H7 (cell line): ENCODE data around the gene ERICH2. TPM values are rescaled to one million over a fixed set of nuclear protein-coding genes. Genes with fewer than 3 reads are reported as not detected.

Experiments used
- DNase-seq: peaks from one replicate; pipeline ENCODE4 v3.0.0; 2012
- H3K27me3 ChIP-seq: 2 replicates; pipeline ENCODE4 v1.6.0; 2011; ENCODE audit warnings: mild to moderate bottlenecking, low read length; ENCODE audit not compliant: control insufficient read depth, insufficient read depth
- H3K36me3 ChIP-seq: replicated peaks from 2 replicates; pipeline ENCODE4 v1.5.1; 2011; ENCODE audit warnings: low read length; ENCODE audit not compliant: control insufficient read depth, insufficient read depth
- H3K4me3 ChIP-seq: 2 replicates; pipeline ENCODE4 v1.5.1; 2011; ENCODE audit warnings: low read depth, mild to moderate bottlenecking, control low read depth, low read length, moderate library complexity; ENCODE audit not compliant: insufficient read depth
- total RNA-seq: library from RNA; depleted of rRNA; stranded (reverse); fragments of >200 nt; shearing (Covaris generic); gene quantifications from 2 replicates; pipeline ENCODE4 v1.2.3, GENCODE V29; 2014

Gene ERICH2
- total RNA-seq, 1 experiment from 2014 or later: not detected

DNA sequence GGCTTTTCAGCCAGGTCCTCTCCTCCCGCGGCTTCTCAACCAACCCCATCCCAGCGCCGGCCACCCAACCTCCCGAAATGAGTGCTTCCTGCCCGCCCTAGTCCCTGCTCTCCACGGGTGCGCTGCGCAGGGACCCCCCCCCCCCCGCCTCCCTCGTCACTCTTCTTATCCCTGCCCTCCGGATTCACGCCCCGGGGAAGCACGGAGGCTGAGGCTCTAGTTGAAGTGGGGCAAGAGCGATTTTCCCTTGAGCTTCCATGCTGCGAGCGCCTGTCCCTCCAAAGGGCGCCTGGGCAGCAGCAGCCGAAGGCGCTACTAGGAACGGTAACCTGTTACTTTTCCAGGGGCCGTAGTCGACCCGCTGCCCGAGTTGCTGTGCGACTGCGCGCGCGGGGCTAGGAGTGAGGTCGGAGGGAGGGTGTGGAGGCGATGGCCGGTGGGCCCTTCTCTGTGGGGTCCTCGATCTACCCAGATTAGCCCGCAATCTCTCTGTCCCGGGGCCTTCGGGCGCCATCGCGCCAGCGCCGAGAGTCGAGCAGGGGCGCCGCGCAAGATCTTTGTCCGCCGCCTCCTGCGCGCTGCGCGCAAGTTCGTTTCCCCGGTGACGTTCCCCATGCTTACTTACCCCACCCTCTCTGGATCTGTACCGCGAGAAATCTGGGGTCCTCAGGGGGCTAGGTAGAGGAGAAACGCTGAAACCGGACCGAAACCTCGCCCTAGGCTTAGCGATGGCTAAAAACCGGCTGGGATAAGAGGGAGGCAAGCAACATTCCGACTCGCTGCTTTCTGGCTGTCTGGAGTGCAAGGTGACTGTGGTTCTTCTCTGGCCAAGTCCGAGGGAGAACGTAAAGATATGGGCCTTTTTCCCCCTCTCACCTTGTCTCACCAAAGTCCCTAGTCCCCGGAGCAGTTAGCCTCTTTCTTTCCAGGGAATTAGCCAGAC, 47.2 kb downstream of the ERICH2 start:
- peak; percentile 74 for DNase-seq
- Histone ChIP-seq H3K36me3 (no peaks in the 10 kb centered on the region), H3K4me3 (peak overlapping the region; percentile 50)

DNA sequence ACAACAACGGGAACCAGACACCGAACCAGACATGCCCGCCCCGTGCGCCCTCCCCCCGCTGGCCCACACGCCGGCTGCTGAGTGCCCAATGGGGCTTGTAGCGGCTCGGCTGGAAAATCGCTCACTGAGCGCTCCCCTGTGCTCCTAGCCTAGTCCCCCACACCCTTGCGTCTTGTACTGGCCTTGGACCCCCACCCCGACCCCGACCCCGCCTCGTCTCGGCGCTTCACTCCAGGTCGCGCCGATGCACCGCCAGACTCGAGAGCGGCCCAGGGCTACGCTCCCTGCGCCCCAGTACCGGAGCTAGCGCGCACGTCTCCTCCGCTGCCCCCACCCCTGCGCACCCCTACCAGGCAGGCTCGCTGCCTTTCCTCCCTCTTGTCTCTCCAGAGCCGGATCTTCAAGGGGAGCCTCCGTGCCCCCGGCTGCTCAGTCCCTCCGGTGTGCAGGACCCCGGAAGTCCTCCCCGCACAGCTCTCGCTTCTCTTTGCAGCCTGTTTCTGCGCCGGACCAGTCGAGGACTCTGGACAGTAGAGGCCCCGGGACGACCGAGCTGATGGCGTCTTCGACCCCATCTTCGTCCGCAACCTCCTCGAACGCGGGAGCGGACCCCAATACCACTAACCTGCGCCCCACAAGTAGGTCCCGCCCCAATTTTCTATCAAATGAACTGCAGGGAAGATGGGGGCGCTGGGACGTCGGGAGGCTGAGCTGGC, 48.0 kb downstream of the ERICH2 start:
- peak overlapping the region; percentile 50 for H3K4me3 ChIP-seq
- no peaks in the 10 kb centered on the region for H3K36me3 ChIP-seq
- DNase-seq: peak; percentile 81
- peaks cover 99% of the 10 kb centered on the region for H3K27me3 ChIP-seq

More for the DNA sequence above, 47.2 kb downstream of the ERICH2 start:
- peaks cover 92% of the 10 kb centered on the region for H3K27me3 ChIP-seq

DNA sequence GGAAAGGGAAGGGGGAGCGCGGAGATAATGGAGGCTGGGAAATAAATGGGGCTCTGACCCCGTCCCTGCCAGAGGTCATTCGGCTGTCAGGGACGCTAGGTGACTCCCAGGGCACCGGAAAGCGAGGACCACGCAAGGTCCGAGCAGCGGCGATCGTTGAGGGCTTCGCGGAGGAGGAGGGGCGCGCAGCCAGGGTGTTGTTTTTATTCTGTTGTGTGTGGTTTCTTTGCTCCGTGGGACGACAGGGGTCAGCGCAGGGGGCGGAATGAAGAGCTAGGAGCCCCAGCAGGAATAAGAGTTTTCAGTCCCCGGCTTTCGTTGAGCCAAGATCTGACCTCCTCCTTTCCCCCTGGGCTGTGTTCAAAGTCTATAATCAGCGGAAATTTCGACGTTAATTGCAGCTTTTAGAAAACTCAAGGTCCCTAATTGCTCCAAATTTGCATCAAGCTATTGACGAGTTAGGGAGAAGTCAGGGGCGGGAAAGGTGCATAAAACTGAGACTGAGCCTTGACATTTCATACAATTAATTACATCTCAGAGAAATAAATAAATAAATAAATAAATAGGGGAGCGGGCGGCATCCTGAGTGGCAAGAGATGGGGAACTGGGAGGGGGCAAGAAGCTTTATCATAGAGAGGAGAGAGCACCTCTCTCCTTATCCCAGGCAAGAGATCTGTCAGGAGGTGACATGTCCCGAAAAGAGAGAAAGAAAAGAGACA, 48.7 kb downstream of the ERICH2 start:
- Histone ChIP-seq H3K4me3 (peak overlapping the region; percentile 50), H3K27me3 (peaks cover 98% of the 10 kb centered on the region), H3K36me3 (no peaks in the 10 kb centered on the region)
- DNase-seq: peak; percentile 60

DNA sequence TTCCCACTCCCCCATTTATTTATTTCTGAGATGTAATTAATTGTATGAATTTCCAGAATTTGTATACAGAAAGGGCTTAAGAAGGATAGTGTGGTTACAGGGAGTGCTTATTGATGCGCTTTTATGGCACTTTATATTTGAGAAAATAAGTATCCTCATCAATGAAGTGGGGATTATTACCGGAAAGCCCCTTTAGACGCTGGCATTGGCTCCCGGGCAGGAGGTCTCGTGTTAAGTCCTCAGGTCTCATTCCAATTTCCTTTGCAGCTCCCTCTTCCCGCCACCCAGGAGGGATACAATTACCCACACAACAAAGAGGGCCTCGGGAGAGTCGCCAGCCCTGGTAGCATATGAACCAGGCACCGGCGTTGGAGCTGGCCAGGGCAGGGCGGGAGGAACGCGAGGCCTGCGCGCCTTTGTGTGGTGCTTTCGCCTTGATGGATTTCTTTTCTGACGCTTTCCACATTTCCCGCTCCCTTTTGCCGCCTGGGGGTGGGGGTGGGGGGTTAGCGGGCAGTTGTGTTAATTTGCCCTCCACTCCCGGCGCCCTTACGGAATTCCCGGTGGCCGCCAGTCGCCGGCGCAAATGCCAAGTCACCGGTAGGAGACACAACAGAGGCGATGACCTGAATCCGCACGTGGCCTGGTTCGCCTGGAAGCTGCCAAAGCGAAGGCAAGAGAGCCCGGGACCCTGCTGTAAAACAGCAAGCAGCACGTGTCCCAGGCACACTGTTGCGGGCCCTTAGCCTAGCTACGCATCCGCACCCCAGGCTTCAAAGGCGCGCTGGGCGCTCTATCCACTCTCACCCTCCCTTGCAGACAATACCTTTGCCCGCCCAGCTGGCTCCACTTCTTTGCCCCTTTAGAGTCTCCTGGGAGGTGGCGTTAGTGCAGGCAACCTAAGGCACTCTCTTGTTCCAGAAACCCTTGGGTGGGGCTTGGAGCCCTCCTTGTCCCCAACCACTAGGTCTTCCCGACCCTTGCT, 49.8 kb downstream of the ERICH2 start:
- H3K36me3 ChIP-seq: no peaks in the 10 kb centered on the region
- no peak overlapping the region; the same call in 1 of the 2 replicates for H3K4me3 ChIP-seq
- peaks cover 98% of the 10 kb centered on the region for H3K27me3 ChIP-seq
- peak; percentile 80 for DNase-seq

DNA sequence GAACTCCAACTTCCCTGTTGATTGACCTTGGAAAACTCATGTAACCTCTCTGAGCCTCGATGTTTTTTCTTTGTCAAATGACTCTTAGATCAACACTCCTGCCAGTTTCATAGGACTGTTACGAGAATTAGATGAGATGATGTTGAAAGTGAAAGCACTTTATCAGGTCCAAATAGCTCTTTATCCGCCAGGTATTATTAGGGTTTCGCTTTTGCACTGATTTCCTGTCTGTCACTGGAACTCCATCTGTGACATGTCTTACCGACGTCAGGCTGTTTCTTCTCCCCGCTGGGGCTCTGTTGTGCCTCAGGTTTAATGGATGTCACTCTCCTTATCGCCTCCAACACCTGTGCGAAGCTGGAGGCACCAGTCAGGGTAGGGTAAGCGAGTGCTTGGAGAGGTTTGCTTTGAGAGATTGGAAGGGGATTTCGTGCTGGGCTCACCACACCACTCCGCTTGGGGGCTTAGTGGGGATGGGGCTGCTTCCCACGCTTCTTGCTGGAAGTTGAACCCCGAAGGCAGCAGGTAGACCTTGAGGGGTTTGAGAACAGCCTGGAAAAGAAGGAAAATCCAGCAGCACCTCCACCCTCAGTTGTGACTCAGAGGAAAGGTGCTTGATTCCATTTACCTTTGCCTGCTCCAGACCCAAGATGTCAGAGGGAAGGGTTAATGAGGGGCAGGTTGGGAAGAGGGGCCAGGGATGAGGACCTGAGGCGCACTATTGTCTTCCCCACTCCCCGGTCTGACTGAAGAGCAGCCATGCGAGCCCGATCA, 50.8 kb downstream of the ERICH2 start:
- Histone ChIP-seq H3K36me3 (no peaks in the 10 kb centered on the region), H3K27me3 (peaks cover 97% of the 10 kb centered on the region), H3K4me3 (no peak overlapping the region)
- peak; percentile 65 for DNase-seq

DNA sequence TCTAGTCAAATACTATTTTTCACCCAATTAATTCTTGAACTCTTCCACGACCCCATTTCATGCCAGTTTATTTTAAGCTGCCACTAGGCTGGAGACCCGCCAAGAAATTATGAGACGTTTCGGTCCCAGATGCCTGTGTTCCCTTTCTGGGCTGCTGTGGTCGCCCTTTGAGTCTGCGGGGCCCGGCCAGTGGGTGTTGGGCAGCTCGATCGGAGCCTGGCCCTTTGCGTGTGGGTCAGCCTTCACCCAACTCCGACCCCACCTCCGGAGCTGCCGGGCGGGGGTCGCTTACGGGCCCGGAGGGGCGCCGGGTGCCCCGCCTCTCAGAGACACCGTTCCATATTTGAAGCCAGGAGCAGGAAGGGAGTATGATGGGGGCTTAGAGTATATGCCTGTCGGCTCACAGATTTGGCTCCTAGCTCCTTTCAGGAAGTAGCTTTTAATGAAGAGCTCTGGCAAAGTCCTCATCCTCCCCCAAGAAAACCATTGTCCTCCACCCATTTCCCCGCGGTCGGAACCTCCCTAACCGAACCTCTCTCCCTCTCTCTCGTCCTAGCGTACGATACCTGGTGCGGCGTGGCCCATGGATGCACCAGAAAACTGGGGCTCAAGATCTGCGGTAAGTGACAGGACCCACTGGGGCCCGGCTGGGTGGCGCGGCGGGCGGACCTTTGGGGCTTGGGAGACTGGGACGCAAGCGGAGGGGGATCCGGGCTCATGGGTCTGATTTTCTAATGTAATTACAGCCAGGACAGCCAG, 51.5 kb downstream of the ERICH2 start:
- DNase-seq: peak; percentile 60
- Histone ChIP-seq H3K36me3 (no peaks in the 10 kb centered on the region), H3K4me3 (peak overlapping the region; percentile 47), H3K27me3 (peaks cover 93% of the 10 kb centered on the region)

DNA sequence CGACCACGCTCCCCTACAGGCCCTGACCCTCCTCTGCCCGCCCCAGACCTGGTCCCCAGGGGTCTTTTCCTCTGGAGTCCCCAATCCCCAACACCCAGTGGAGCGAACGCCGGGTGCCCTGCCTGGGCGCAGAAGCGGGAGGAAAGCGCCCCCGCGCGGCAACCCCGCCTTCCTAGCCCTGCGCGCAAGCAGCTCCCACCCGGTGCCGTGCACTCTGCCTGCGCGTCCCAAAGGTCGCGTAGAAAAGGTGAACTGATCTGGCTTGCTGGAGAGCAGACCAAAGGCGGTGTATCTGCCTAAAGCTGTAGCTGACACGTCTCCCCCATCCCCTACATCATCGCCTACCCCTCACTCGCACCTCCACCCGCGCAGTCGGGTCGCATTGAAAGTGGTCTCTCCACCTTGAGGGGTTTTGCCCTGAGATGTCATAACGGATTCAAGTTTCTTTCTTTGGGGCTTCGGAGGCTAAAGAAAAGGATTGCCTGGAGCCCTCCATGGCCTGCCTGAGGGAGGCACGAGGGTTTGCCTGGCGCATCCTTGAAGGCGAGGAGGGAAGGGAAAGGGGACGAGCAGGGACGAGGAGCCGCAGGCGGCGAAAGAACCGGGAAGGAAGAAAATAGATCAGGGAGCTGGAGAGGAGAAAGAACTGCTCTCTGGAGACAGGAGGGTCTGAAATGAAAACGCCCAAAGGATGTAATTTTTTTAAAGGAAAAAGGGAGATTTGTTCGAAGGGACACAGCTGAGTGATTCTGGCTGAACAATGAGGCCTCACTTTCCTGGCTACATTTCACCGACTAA, 52.3 kb downstream of the ERICH2 start:
- H3K4me3 ChIP-seq: peak overlapping the region; percentile 47

DNA sequence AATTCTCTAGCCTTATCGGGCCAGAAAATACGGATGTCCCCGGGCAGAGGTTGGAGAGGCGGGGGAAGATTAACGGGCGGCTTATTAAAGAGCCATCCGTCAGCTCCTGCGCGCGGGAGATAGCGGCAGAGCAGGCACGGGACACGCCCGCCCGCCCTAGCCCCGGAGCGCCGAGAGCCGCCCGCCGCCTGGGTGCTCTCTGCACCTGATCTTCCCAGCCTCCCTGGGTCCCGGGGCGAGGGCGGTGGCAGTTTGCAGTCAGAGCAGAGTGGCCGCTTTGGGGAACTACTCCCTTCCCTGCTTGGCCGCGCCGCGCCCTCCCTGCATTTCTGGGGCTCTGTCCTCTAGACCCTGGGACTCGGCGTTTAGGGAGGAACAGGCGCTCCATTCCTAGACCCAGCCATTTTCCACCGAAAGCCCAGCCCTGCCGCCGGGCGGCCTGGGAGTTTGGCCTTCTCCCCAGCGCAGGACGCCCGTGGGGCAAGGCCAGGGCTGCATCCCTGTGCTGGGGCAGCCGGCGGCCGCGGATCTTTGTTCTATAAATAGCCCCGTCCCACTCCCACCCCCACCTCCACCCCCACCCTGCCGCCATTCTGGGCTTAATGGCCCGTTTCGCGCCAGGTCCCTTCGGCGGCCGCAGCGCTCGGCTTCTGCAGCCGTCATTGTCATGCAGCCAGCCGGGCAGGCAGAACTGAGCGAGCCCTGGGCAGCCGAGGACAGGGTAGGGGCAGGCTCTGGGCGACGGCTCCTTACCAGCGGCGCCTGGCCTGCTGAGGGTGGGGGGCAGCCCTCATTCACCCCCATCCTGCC, 53.1 kb downstream of the ERICH2 start:
- Histone ChIP-seq H3K36me3 (no peaks in the 10 kb centered on the region), H3K27me3 (peaks cover 88% of the 10 kb centered on the region), H3K4me3 (peak overlapping the region; percentile 47)
- peak; percentile 82 for DNase-seq

More for the DNA sequence above, 52.3 kb downstream of the ERICH2 start:
- Histone ChIP-seq H3K36me3 (no peaks in the 10 kb centered on the region), H3K27me3 (peaks cover 93% of the 10 kb centered on the region)
- peak; percentile 86 for DNase-seq

DNA sequence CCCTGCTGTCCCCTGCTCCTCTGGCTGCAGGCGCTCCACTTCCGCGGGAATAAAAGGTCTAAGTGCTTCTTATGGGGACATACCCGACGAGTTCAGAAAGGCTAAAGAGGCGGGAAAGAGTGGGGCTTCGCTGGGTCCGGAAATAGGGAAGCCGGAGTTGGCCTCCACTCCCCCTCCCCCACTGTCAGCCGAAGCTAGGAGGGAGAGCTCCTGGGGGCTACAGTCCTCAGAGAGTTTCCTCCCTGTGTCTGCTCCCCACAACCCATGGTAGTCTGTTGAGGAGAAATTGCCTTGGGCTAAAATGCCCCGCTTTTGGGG, 53.7 kb downstream of the ERICH2 start:
- peaks cover 83% of the 10 kb centered on the region for H3K27me3 ChIP-seq
- H3K4me3 ChIP-seq: peak overlapping the region; percentile 47
- H3K36me3 ChIP-seq: no peaks in the 10 kb centered on the region
- DNase-seq: no peak

DNA sequence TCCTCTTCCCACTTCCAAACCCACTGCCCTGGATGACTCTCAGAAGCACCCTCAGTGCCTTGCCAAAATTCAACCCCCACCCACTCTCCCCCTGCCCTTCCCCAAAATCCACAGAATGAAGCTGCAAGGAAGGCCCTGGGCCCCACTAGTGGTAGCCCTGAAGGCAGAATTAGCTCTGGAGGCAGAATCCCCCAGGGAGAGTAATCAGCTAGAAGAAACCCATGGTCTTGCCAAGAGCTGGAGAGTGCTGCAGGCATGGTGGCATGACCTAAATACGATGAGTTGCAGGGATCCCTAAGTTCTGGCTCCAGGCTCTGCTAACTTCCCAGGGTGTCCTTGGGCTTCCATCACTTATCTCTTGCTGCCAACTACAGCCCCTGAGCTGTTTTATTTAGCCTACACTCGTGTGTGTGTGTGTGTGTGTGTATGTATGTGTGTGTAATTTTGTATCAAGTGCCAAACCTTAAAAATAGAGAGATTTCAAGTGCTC, 54.4 kb downstream of the ERICH2 start:
- Histone ChIP-seq H3K4me3 (no peak overlapping the region), H3K36me3 (no peaks in the 10 kb centered on the region), H3K27me3 (peaks cover 76% of the 10 kb centered on the region)
- peak; percentile 15 for DNase-seq

DNA sequence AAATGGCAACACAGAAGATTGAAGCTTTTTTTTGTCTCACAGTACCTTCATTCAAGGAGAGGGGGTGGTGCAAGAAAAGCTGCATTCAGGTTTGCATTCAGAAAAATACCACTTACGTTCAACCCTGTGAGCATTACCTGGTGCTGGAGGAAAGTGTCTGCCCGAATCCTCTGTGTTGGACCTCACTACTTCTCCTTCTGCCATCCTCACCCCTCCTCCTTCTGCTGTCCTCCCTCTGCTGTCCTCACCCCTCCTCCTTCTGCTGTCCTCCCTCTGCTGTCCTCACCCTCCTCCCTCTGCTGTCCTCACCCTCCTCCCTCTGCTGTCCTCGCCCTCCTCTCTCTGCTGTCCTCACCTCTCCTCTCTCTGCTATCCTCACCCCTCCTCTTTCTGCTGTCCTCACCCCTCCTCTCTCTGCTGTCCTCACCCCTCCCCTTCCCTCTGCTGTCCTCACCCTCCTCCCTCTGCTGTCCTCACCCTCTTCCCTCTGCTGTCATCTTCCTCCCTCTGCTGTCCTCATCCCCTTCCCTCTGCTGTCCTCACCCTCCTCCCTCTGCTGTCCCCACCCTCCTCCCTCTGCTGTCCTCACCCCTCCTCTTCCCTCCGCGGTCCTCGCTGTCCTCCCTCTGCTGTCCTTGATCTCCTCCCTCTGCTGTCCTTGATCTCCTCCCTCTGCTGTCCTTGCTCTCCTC, 57.8 kb downstream of the ERICH2 start:
- peaks cover 41% of the 10 kb centered on the region for H3K27me3 ChIP-seq
- no peak for DNase-seq

More for the DNA sequence above, 57.8 kb downstream of the ERICH2 start:
- no peak overlapping the region for H3K4me3 ChIP-seq
- H3K36me3 ChIP-seq: no peaks in the 10 kb centered on the region
